ENCODE data around the gene SPIRE2. TPM values are rescaled to one million over a fixed set of nuclear protein-coding genes. Genes with fewer than 3 reads are reported as not detected.
A peak's percentile ranks its signal among the peaks of the same experiment; 100 is the strongest.
"Not testable (repeated sequence)": the region's sequence is repeated elsewhere in the genome, so short reads cannot be mapped to it uniquely, and the experiment has no call there.

Gene SPIRE2
- total RNA-seq (1 to 10 TPM in 1 of 5 donors, under 1 TPM in 3, not detected in 1; 0.23 to 1.1 (median 0.56) TPM), total RNA-seq (0 to 1.2 (median 0.44) reads per million in 29 experiments)
- 1.5 TPM for total RNA-seq (2013)

- H3K27ac Mint-ChIP-seq, result no peak within 1 kb of the TSS
- H3K27me3 ChIP-seq (replicated peaks in 1 of 2; ENCODE audit: control insufficient read depth in 2 of 2, extremely low read depth in 1 of 2, insufficient read depth in 2 of 2, low read length in 1 of 2), result peaks cover 0 to 34% of the 10 kb centered on the region in 2 experiments
- peaks cover 3 to 14% of the 10 kb centered on the region in 2 experiments for H3K4me1 ChIP-seq (ENCODE audit: control insufficient read depth in 1 of 2, extremely low read depth in 1 of 2, insufficient read depth in 2 of 2, low read length in 2 of 2)
- H3K4me1 Mint-ChIP-seq, result peaks cover 0 to 11% (median 4%) of the 10 kb centered on the region in 3 donors
- ChIA-PET CTCF (no interaction called here), POLR2A (no interaction called here)
- H3K27me3 Mint-ChIP-seq, result peaks cover 14 to 31% of the 10 kb centered on the region in 2 donors
- no peaks in the 10 kb centered on the region for H3K9me3 ChIP-seq
- H3K9me3 Mint-ChIP-seq, result no peaks in the 10 kb centered on the region
- H3K36me3 ChIP-seq (ENCODE audit: control insufficient read depth in 2 of 2, extremely low read depth in 1 of 2, insufficient read depth in 1 of 2, low read length in 1 of 2), result no peaks in the 10 kb centered on the region
- no peak within 1 kb of the TSS for H3K27ac ChIP-seq (ENCODE audit: low read length)
- ATAC-seq (replicated peaks in 1 of 4) (peak; percentile 93 to 97 (median 94)), DNase-seq (peak; percentile 29 to 87 (median 68))
- H3K4me3 ChIP-seq (ENCODE audit: control insufficient read depth in 1 of 2, extremely low read depth in 1 of 2, low read length in 1 of 2), result no peak within 1 kb of the TSS
- WGBS (ENCODE audit: insufficient coverage), result under 1% methylated on average over 65 of the region's 98 CpGs
- H3K36me3 Mint-ChIP-seq, result no peaks in the 10 kb centered on the region
- peak within 1 kb of the TSS; percentile 18 to 60 (median 43) for H3K4me3 Mint-ChIP-seq
These were observed at the start of gene SPIRE2 for GRCh38 chr16:89828199-89828869. TSS of gene SPIRE2 (plus strand) at chr16:89828475. CDS start at chr16:89828551, 76 bp downstream.

DNA sequence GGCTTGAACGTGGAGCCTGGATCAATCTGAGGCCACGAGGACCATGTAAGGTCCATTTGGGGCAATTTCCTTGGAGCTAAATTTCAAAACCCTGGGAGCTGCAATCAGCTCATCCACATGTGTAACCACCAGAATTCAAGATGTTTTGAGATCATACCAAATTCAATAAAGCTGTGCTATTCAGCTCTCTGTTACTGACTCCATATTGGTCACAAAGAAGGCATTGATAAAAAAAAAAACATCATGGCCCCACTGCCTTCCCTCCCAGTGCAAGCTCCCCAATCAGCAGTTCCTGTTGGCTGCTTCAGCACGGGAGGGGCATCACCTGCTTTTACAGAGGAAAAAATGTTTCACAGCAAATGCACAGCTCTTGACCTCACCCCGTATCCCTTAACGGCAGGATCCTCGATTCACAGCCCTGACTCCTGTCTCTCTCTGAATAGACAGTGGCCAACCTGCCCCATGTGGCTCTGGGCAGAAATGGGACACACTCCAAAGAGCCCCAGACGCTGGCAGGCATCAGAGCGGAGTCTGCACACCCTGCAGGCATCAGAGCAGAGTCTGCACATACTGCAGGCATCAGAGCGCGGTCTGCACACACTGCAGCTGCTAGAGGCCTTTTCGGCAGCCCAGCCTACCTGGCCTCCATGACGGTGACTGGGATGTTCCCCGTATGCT is 48.9 kb upstream of the SPIRE2 start:
- DNase-seq (no peak), ATAC-seq (replicated peaks in 1 of 4) (no peak)
- Mint-ChIP-seq H3K27me3 (no peaks in the 10 kb centered on the region), H3K36me3 (no peaks in the 10 kb centered on the region), H3K4me1 (peaks cover 8 to 11% (median 9%) of the 10 kb centered on the region in 3 donors), H3K9me3 (no peaks in the 10 kb centered on the region), H3K27ac (no peak overlapping the region), H3K4me3 (no peak overlapping the region)
- Histone ChIP-seq H3K27ac (ENCODE audit: low read length) (no peak overlapping the region), H3K9me3 (no peaks in the 10 kb centered on the region), H3K36me3 (ENCODE audit: control insufficient read depth in 2 of 2, extremely low read depth in 1 of 2, insufficient read depth in 1 of 2, low read length in 1 of 2) (peaks cover 0 to 3% of the 10 kb centered on the region in 2 donors), H3K4me1 (ENCODE audit: control insufficient read depth in 1 of 2, extremely low read depth in 1 of 2, insufficient read depth in 2 of 2, low read length in 2 of 2) (peaks cover 0 to 8% of the 10 kb centered on the region in 2 experiments), H3K27me3 (replicated peaks in 1 of 2; ENCODE audit: control insufficient read depth in 2 of 2, extremely low read depth in 1 of 2, insufficient read depth in 2 of 2, low read length in 1 of 2) (no peaks in the 10 kb centered on the region), H3K4me3 (ENCODE audit: control insufficient read depth in 1 of 2, extremely low read depth in 1 of 2, low read length in 1 of 2) (no peak overlapping the region)
- POLR2A ChIA-PET, result interaction anchor here in 1 of 2 donors (0.8 kb wide), 1 partner anchor 8 kb away, joined by 3 read pairs; no protein-coding TSS in a partner anchor
- WGBS (ENCODE audit: insufficient coverage), result 95% methylated on average over 10 of the region's 13 CpGs
- CTCF ChIA-PET, result no interaction called here

DNA sequence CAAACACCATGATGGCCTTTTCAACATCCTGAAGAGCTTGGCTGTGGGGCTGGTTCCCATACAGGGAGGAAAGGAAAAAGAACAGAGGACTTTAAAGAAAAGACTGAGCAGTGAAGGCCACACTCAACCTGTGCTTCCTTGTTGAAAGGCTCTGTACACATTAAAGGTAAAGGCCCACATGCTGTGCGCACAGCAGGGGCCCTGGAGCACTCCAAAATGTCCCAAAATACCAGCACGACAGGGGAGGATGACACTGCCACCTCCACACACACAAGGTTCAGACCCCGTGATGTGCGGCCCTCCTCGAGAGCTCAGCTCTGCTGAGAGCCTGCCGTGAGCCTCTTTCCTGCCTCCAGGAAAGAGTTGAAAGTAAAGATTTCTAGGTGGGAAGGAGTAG is 48.4 kb upstream of the SPIRE2 start:
- Histone ChIP-seq H3K9me3 (no peaks in the 10 kb centered on the region), H3K4me3 (ENCODE audit: control insufficient read depth in 1 of 2, extremely low read depth in 1 of 2, low read length in 1 of 2) (no peak overlapping the region), H3K27me3 (replicated peaks in 1 of 2; ENCODE audit: control insufficient read depth in 2 of 2, extremely low read depth in 1 of 2, insufficient read depth in 2 of 2, low read length in 1 of 2) (no peaks in the 10 kb centered on the region), H3K4me1 (ENCODE audit: control insufficient read depth in 1 of 2, extremely low read depth in 1 of 2, insufficient read depth in 2 of 2, low read length in 2 of 2) (peaks cover 3 to 14% of the 10 kb centered on the region in 2 experiments), H3K27ac (ENCODE audit: low read length) (no peak overlapping the region), H3K36me3 (ENCODE audit: control insufficient read depth in 2 of 2, extremely low read depth in 1 of 2, insufficient read depth in 1 of 2, low read length in 1 of 2) (peaks cover 0 to 3% of the 10 kb centered on the region in 2 donors)
- DNase-seq, result no peak
- no peak overlapping the region for H3K4me3 Mint-ChIP-seq
- POLR2A ChIA-PET, result interaction anchor here in 1 of 2 donors (0.6 to 0.8 kb wide), 2 partner anchors 9 to 41 kb away, joined by 3 read pairs; no protein-coding TSS in a partner anchor
- no peak for ATAC-seq (replicated peaks in 1 of 4)
- no peaks in the 10 kb centered on the region for H3K9me3 Mint-ChIP-seq
- no peak overlapping the region for H3K27ac Mint-ChIP-seq
- 100% methylated on average over 2 of the region's 6 CpGs for WGBS (ENCODE audit: insufficient coverage)
- peaks cover 13 to 16% (median 14%) of the 10 kb centered on the region in 3 donors for H3K4me1 Mint-ChIP-seq
- H3K27me3 Mint-ChIP-seq, result no peaks in the 10 kb centered on the region
- H3K36me3 Mint-ChIP-seq, result no peaks in the 10 kb centered on the region
- CTCF ChIA-PET, result no interaction called here

DNA sequence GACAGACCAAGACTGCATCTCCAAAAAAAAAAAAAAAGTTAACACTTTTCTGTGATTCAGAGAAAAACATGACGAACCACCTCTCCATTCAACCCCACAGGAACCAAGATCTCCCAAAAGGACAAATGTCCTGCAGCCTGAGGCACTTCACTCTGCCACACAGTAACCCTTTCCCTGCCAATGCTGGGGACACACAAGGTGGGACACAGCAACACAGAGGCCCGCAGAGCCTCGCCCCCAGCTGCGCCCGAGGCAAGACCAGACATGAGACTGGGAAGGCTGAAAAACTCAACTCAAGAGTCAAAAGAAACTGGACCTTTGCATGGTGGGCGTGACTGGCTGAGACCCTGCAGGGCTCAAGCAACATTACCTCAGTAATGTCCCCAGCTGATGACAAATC is 45.8 kb upstream of the SPIRE2 start:
- H3K4me1 ChIP-seq (ENCODE audit: control insufficient read depth in 1 of 2, extremely low read depth in 1 of 2, insufficient read depth in 2 of 2, low read length in 2 of 2), result peaks cover 20 to 37% of the 10 kb centered on the region in 2 experiments
- H3K27ac Mint-ChIP-seq, result no peak overlapping the region
- no peak for DNase-seq

GRCh38 chr16:89783952-89784351 is 44.3 kb upstream of the SPIRE2 start:
- H3K27me3 ChIP-seq (replicated peaks in 1 of 2; ENCODE audit: control insufficient read depth in 2 of 2, extremely low read depth in 1 of 2, insufficient read depth in 2 of 2, low read length in 1 of 2); H3K27me3 Mint-ChIP-seq; ATAC-seq (replicated peaks in 1 of 4); H3K36me3 Mint-ChIP-seq; DNase-seq; H3K4me3 ChIP-seq (ENCODE audit: control insufficient read depth in 1 of 2, extremely low read depth in 1 of 2, low read length in 1 of 2); H3K36me3 ChIP-seq (ENCODE audit: control insufficient read depth in 2 of 2, extremely low read depth in 1 of 2, insufficient read depth in 1 of 2, low read length in 1 of 2); H3K27ac ChIP-seq (ENCODE audit: low read length); H3K9me3 ChIP-seq; H3K9me3 Mint-ChIP-seq: not testable (repeated sequence)
- H3K27ac Mint-ChIP-seq, result peak overlapping the region in 1 of 2 donors; percentile 83
- 100% methylated on average over 3 of the region's 6 CpGs for WGBS (ENCODE audit: insufficient coverage)
- ChIA-PET POLR2A (interaction anchor here in 1 of 2 donors (0.6 kb wide), 1 partner anchor 158 kb away, joined by 5 read pairs; no protein-coding TSS in a partner anchor), CTCF (interaction anchor here in 1 of 2 donors (0.5 to 0.7 kb wide), 2 partner anchors 57 to 96 kb away, joined by 3 read pairs; no protein-coding TSS in a partner anchor)
- peaks cover 34 to 36% (median 34%) of the 10 kb centered on the region in 3 donors for H3K4me1 Mint-ChIP-seq
- peak overlapping the region in 1 of 3 donors; percentile 64 for H3K4me3 Mint-ChIP-seq
- H3K4me1 ChIP-seq (ENCODE audit: control insufficient read depth in 1 of 2, extremely low read depth in 1 of 2, insufficient read depth in 2 of 2, low read length in 2 of 2), result peaks cover 20 to 37% of the 10 kb centered on the region in 2 experiments

More for the DNA sequence above, 45.8 kb upstream of the SPIRE2 start:
- ChIA-PET POLR2A (no interaction called here), CTCF (no interaction called here)
- Histone ChIP-seq H3K27ac (ENCODE audit: low read length) (no peak overlapping the region), H3K27me3 (replicated peaks in 1 of 2; ENCODE audit: control insufficient read depth in 2 of 2, extremely low read depth in 1 of 2, insufficient read depth in 2 of 2, low read length in 1 of 2) (no peaks in the 10 kb centered on the region), H3K9me3 (no peaks in the 10 kb centered on the region), H3K4me3 (ENCODE audit: control insufficient read depth in 1 of 2, extremely low read depth in 1 of 2, low read length in 1 of 2) (no peak overlapping the region), H3K36me3 (ENCODE audit: control insufficient read depth in 2 of 2, extremely low read depth in 1 of 2, insufficient read depth in 1 of 2, low read length in 1 of 2) (no peaks in the 10 kb centered on the region)
- H3K4me3 Mint-ChIP-seq, result no peak overlapping the region
- no peaks in the 10 kb centered on the region for H3K36me3 Mint-ChIP-seq
- 97% methylated on average over 5 of the region's 6 CpGs for WGBS (ENCODE audit: insufficient coverage)
- H3K9me3 Mint-ChIP-seq, result no peaks in the 10 kb centered on the region
- ATAC-seq (replicated peaks in 1 of 4), result no peak
- H3K27me3 Mint-ChIP-seq, result no peaks in the 10 kb centered on the region
- H3K4me1 Mint-ChIP-seq, result peaks cover 33 to 36% (median 34%) of the 10 kb centered on the region in 3 donors

DNA sequence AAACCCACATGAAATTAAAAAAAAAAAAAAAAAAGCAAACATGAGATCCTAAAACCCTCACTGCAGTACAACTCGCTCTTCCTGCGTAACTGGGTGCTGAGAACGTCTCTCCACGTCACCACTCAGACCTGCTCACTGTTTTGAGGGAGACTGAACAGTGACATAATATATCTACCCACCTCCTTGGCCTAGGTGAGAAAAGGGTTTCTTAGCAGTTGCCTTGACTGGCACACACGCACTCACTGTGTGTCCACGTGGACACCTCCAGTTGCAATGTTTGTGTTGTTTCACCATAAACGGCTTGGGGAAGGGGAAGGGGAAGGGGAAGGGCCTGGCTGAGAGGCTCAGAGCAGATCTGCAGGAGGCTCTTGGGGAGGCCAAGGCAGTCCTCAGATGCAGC is 43.9 kb upstream of the SPIRE2 start:
- WGBS (ENCODE audit: insufficient coverage), result no CpG with 5 or more reads among the region's 7 CpGs
- no peaks in the 10 kb centered on the region for H3K36me3 Mint-ChIP-seq
- no peaks in the 10 kb centered on the region for H3K9me3 Mint-ChIP-seq
- H3K4me1 Mint-ChIP-seq, result peaks cover 34 to 36% (median 34%) of the 10 kb centered on the region in 3 donors
- no peaks in the 10 kb centered on the region for H3K27me3 Mint-ChIP-seq
- peak overlapping the region; percentile 61 to 83 for H3K27ac Mint-ChIP-seq
- peak in 19 of 35 experiments; percentile 10 to 68 (median 34) for DNase-seq
- peak in 3 of 4 experiments; percentile 4 to 86 (median 32) for ATAC-seq (replicated peaks in 1 of 4)
- Histone ChIP-seq H3K27me3 (replicated peaks in 1 of 2; ENCODE audit: control insufficient read depth in 2 of 2, extremely low read depth in 1 of 2, insufficient read depth in 2 of 2, low read length in 1 of 2) (no peaks in the 10 kb centered on the region), H3K27ac (ENCODE audit: low read length) (no peak overlapping the region), H3K4me1 (ENCODE audit: control insufficient read depth in 1 of 2, extremely low read depth in 1 of 2, insufficient read depth in 2 of 2, low read length in 2 of 2) (peaks cover 20 to 37% of the 10 kb centered on the region in 2 experiments), H3K4me3 (ENCODE audit: control insufficient read depth in 1 of 2, extremely low read depth in 1 of 2, low read length in 1 of 2) (no peak overlapping the region), H3K36me3 (ENCODE audit: control insufficient read depth in 2 of 2, extremely low read depth in 1 of 2, insufficient read depth in 1 of 2, low read length in 1 of 2) (no peaks in the 10 kb centered on the region), H3K9me3 (no peaks in the 10 kb centered on the region)
- ChIA-PET CTCF (interaction anchor here in 1 of 2 donors (0.7 kb wide), 1 partner anchor 57 kb away, joined by 3 read pairs; no protein-coding TSS in a partner anchor), POLR2A (no interaction called here)
- H3K4me3 Mint-ChIP-seq, result peak overlapping the region; percentile 31 to 64 (median 32)

All from T-cell (primary cell).